ENCODE data around the gene FBXL7. TPM values are rescaled to one million over a fixed set of nuclear protein-coding genes. Genes with fewer than 3 reads are reported as not detected.

FBXL7 gene
- total RNA-seq, 4 donors from 2014 or later = 1.9 to 5.9 (median 3.0) TPM

GRCh38 chr5:15946026-15946425 lies 446.0 kb downstream of the FBXL7 start:
- 95% methylated on average over 3 of the region's 3 CpGs for WGBS
- Histone ChIP-seq H3K4me1 (no peaks in the 10 kb centered on the region), H3K27me3 (no peaks in the 10 kb centered on the region), H3K9me3 (no peaks in the 10 kb centered on the region), H3K4me3 (no peak overlapping the region), H3K36me3 (no peaks in the 10 kb centered on the region), H3K27ac (no peak overlapping the region)
- TF ChIP-seq EP300 (IDR thresholded peaks at IDR 0.05) (no peak), POLR2AphosphoS5 (IDR thresholded peaks at IDR 0.05) (no peak), CTCF (IDR thresholded peaks at IDR 0.05) (no peak), POLR2A (IDR thresholded peaks at IDR 0.05) (no peak)
- no peak for DNase-seq (ENCODE audit: low spot score in 2 of 2)

- Histone ChIP-seq H3K4me1 (no peaks in the 10 kb centered on the region), H3K27ac (no peak overlapping the region), H3K9me3 (no peaks in the 10 kb centered on the region), H3K4me3 (no peak overlapping the region), H3K27me3 (no peaks in the 10 kb centered on the region), H3K36me3 (no peaks in the 10 kb centered on the region)
- TF ChIP-seq CTCF (IDR thresholded peaks at IDR 0.05) (no peak), POLR2A (IDR thresholded peaks at IDR 0.05) (no peak), POLR2AphosphoS5 (IDR thresholded peaks at IDR 0.05) (no peak), EP300 (IDR thresholded peaks at IDR 0.05) (no peak)
- 72% methylated on average over 3 of the region's 3 CpGs for WGBS
- no peak for DNase-seq (ENCODE audit: low spot score in 2 of 2)
These were observed 448.2 kb downstream of the FBXL7 start for GRCh38 chr5:15948190-15948589.

GRCh38 chr5:15951126-15951525 lies 451.1 kb downstream of the FBXL7 start:
- H3K4me3 ChIP-seq = no peak overlapping the region
- WGBS = 95% methylated on average over 3 of the region's 3 CpGs

GRCh38 chr5:15951550-15951949 lies 451.6 kb downstream of the FBXL7 start:
- no peak for DNase-seq (ENCODE audit: low spot score in 2 of 2)
- WGBS = 95% methylated on average over 3 of the region's 3 CpGs
- Histone ChIP-seq H3K4me1 (no peaks in the 10 kb centered on the region), H3K27me3 (no peaks in the 10 kb centered on the region), H3K4me3 (no peak overlapping the region), H3K9me3 (no peaks in the 10 kb centered on the region), H3K27ac (no peak overlapping the region), H3K36me3 (no peaks in the 10 kb centered on the region)
- TF ChIP-seq POLR2AphosphoS5 (IDR thresholded peaks at IDR 0.05) (no peak), CTCF (IDR thresholded peaks at IDR 0.05) (no peak), EP300 (IDR thresholded peaks at IDR 0.05) (no peak), POLR2A (IDR thresholded peaks at IDR 0.05) (no peak)

More at GRCh38 chr5:15951126-15951525, 451.1 kb downstream of the FBXL7 start:
- no peaks in the 10 kb centered on the region for H3K36me3 ChIP-seq
- H3K4me1 ChIP-seq = no peaks in the 10 kb centered on the region
- no peaks in the 10 kb centered on the region for H3K27me3 ChIP-seq
- TF ChIP-seq CTCF (IDR thresholded peaks at IDR 0.05) = no peak
- no peak for TF ChIP-seq POLR2A (IDR thresholded peaks at IDR 0.05)
- no peak for TF ChIP-seq EP300 (IDR thresholded peaks at IDR 0.05)
- TF ChIP-seq POLR2AphosphoS5 (IDR thresholded peaks at IDR 0.05) = no peak
- H3K9me3 ChIP-seq = no peaks in the 10 kb centered on the region
- no peak for DNase-seq (ENCODE audit: low spot score in 2 of 2)
- no peak overlapping the region for H3K27ac ChIP-seq

- Histone ChIP-seq H3K4me1 (no peaks in the 10 kb centered on the region), H3K9me3 (no peaks in the 10 kb centered on the region), H3K36me3 (no peaks in the 10 kb centered on the region), H3K4me3 (no peak overlapping the region), H3K27ac (no peak overlapping the region), H3K27me3 (no peaks in the 10 kb centered on the region)
- no peak for DNase-seq (ENCODE audit: low spot score in 2 of 2)
- TF ChIP-seq POLR2AphosphoS5 (IDR thresholded peaks at IDR 0.05) = no peak
- no peak for TF ChIP-seq EP300 (IDR thresholded peaks at IDR 0.05)
- TF ChIP-seq POLR2A (IDR thresholded peaks at IDR 0.05) = no peak
- TF ChIP-seq CTCF (IDR thresholded peaks at IDR 0.05) = no peak
- 87% methylated on average over 6 of the region's 6 CpGs for WGBS
These were observed 456.6 kb downstream of the FBXL7 start for GRCh38 chr5:15956622-15957021.

All from suprapubic skin (tissue), 4 donors.